Stimulated activated CD8-positive, alpha-beta memory T cell treated with anti-CD3 and anti-CD28 coated beads, Interleukin-2, amount 100 ng/mL, for 1 hour (primary cell): ENCODE measurements around the gene TMEM245.

Source experiments
- DNase-seq, 2 donors: peaks; one replicate each; pipeline ENCODE4 v3.0.0-alpha.2; 2020; ENCODE audit warnings: low read depth in 2 of 2

The TMEM245 gene

DNA sequence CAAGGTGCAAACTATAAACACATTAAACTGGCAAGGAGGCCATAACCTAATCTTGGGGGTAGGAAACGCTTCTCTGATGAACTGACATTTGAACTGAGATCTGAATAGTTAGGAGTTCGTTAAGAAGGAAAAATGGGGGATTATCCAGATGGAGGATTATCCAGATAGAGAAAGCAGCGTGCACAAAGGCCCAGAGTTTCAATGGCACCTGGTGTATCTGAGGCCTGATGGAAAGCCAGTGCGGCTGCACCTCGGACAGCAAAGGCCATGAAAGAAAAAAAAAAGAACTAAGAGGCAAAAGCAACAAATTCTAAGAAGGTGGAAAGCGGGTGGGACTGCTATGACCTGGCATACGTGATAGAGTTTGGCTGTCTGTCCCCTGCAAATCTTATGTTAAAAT, 93.4 kb downstream of the TMEM245 start:
- no peak for DNase-seq

- no peak for DNase-seq
Observed at GRCh38 chr9:109022873-109023272, 96.9 kb downstream of the TMEM245 start.

DNA sequence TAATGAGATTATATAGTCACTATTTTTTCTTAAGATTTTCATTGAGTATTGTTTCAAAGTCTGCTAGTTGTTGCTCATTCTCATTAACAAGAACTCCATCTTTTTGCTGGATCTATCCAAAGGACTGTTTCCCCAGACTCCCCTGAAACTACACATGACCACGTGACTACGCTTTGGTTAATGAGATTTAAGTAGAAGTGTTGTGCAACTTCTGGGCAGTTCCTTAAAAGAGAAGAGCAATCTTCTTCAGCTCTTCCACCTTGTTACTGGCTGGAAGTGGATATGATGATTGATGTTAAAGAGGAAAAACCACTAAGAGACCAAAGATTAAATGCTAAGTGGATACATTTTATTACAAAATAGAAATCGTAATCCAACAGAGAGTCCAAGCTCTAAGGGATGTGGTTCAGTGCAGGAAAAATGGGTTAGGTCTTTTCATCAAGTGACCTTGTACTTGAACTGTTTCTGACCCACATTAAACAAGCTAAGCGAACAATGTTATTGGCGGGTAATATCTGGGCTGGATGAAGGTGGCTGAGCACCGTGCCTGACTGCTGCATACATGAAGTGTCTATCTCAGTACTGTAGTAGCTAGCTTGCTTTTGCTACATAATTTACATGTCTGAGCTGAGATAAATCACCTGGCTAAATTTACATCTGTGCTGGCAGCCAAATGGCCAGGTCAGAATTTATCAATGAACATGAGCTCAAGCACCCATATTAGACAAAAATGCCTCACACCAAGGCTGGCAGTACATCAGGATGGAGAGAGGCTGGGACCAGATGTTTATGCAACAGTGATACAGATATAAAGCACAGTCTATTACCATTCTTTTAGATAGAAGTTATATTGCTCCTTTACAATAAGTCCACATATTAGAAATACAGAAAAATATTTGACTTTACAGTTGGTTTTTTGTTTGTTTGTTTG, 98.9 kb downstream of the TMEM245 start:
- no peak for DNase-seq

DNA sequence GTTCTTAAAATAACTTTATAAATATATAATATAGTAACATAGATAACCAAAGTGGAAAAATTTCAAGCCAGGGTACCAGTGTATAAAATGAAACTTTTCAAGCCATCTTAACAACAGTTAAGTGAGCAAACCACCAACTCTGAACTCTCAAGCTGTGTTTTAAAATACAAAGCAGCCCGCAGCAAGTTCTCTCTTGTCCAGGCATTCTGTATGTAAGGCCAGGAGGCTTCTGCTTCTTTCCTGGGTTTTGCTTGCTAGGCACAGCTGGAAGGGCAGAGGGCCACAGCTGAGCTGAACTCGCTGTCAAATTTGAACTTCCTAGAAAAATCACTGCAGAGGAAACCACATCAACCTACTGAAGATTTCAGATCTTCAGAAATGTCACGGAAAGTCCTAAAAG, 99.6 kb downstream of the TMEM245 start:
- DNase-seq, result no peak

DNA sequence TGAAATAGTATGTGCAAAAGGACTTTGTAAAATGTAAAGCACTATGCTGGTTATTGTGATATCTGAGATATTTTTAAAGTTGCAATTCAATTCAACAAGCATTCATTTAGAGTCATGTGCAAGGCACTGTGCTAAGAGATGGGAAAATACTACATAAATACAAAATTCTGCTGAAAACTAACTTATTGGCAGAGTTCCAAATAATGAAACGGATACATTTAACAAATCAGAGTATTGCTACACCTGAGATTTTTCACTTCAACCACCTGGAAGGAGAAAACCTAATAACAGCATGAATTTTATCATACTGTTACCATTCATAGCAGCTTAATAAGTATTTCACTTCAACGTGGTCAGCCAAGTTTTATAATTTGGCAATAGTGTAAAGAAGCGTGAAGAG, 100.3 kb downstream of the TMEM245 start:
- no peak for DNase-seq

DNA sequence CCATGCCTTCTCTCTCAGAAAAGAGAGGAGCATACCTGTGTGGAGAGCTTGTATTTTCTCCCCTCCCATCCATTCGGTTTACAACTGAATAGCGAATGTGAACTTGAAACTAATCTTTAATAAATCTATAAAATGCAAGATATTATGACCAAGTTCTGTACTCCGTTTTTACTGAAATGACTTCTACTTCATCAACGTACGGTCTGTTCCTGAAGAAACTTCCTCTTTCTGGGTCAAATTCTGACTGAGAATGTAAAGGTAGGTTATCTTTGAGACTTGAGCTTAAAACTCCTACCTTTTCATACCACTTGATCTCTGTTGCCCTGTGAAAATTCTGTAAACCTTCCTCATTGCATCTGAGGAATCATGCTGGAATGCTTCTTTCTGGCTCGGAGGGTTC, 102.3 kb downstream of the TMEM245 start:
- DNase-seq, result no peak

DNA sequence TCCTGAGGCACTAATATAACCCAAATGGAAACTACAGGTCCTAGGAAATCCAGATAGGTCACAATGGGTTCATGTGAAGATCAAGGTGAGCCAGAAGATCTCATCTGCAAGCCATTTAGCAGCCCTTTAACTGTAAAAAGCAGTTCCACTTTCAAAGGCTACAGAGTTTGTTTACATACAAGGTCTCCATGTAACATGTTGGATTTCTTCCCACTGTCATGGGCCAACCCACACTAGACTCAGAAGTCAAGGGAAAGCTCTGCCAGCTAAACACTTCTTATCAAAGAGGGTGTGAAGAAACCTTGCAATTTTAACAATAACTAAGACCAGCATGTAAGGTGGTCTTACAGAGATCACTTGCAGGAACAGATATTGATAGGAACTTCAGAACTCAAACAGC, 102.7 kb downstream of the TMEM245 start:
- no peak for DNase-seq

- DNase-seq, result no peak
Observed at GRCh38 chr9:109016132-109016531, 103.6 kb downstream of the TMEM245 start.

DNA sequence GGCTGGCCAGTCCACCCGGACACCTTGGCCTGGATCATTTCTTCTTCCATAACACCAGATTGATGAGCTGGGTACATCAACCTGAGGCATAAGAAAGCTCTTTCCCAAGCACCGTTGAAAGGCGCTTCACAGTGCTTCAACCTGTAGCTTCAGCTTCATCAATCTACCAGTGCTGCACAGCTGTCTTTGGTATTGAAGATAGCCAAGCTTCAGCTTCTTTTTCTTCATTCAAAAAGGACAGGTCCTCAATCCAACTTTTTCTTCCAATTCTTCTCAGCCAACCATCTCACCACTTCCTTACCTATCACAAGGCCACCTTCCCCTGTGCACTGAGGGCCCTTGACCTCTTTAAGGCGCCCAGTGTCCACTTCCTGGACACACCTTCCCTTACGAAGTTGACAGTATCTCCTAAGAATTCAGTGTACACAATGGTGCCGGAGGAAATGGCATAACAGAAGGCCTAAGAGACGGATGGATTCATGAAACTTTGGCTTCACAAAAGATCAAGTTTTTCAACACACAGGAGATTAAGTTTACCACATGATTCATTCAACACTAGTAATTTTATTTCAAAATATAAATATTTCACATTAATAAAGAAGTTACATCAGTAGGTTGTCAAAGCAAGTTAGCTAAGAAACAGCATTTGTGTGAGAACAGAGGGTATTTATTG, 105.0 kb downstream of the TMEM245 start:
- no peak for DNase-seq

GRCh38 chr9:109013679-109014607, 105.8 kb downstream of the TMEM245 start:
- DNase-seq, result no peak

GRCh38 chr9:109012876-109013678, 106.7 kb downstream of the TMEM245 start, which contains the start of gene CTNNAL1:
Gene CTNNAL1, minus strand, starts transcription at chr9:109013499. Its CDS starts 57 bp downstream, at chr9:109013442.
- DNase-seq, result peak; percentile 76 to 77

GRCh38 chr9:109012009-109012875, 107.5 kb downstream of the TMEM245 start:
- peak in 1 of 2 donors; percentile 11 for DNase-seq

- DNase-seq, result no peak
Observed at GRCh38 chr9:109011231-109011671, 108.5 kb downstream of the TMEM245 start.

GRCh38 chr9:109010746-109011145, 109.0 kb downstream of the TMEM245 start:
- peak in 1 of 2 donors; percentile 39 for DNase-seq

DNA sequence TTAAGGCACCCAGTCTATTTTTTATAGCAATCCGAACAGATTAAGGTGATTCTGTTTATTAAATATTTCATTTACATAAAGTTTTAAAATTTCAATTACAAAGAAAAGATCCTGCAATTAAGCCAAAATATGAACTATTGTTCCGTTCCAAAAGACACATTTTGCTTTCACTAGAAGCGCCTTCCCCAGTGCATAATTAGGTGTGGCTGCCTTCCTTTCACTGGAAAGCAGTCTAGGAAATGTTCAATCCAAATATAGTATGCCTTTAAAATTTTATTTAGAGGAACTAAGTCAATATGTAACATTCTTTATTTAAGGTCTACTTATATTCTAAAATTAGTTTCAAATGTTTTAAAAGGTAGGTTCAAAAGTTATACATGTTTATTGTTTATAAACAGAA, 114.1 kb downstream of the TMEM245 start:
- no peak for DNase-seq

DNA sequence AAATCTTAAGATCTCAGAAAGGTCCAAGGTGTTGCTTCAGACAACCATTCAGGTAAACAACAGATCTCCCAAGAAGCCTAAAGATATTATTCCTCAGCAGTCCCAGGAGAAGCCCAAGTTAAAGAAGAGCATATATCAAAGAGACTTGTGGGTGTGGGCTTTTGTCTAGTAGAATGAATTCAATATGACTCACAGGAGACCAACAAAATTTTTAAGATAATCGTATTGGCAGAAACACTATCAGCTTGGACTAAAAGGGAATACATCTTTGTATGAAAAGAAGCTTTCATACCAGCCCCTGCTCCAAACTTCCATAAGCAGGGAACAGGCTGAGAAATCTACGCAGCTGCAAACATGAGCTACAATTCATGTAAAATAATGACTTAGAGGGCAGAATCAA, 116.6 kb downstream of the TMEM245 start:
- no peak for DNase-seq

DNA sequence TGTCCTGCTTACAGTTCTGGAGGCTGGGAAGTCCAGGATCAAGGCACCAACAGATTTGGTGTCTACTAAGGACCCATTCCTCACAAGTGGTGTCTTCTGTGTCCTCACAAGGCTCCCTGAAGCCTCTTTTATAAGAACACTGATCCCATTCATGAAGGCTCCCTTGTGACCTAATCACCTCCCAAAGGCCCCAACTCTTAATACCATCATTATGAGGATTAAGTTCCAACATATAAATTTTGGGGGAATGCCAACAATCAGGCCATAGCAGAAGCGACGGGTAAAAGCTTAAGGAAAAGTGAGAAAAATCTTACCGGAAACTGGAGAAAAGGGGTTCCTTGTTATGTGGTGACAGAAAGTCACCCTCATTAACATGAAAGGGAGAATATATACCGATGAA, 117.6 kb downstream of the TMEM245 start:
- DNase-seq, result no peak

GRCh38 chr9:109001275-109001676, 118.5 kb downstream of the TMEM245 start:
- no peak for DNase-seq

DNA sequence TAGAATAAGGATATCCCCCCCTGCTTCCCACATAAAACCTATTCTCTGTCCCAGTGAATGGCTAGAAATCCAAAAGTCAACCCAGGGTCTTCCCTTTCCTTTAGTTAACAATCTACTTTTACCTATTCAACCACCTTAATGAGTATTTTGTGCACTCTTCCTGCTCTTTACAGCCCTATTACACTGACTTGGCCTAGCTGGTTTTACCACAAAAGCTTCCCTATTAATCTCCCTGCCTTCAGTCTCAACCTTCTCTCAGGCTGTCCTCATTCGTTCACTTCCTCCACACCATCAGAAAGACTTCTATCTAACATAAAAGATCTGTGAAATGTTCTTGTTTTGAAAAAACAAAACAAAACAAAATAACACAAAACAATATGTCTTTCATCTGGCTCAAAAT, 122.6 kb downstream of the TMEM245 start:
- DNase-seq, result no peak

- no peak for DNase-seq
Observed at GRCh38 chr9:108996643-108997042, 123.1 kb downstream of the TMEM245 start.
